ENCODE data around the gene GUCY2C.

- TF ChIP-seq CTCF (conservative IDR thresholded peaks at IDR 0.05 in 1 of 2, IDR thresholded peaks at IDR 0.05 in 1 of 2; ENCODE audit: extremely low read depth in 1 of 2, insufficient read depth in 1 of 2, low read depth in 1 of 2, low read length in 2 of 2) (no peak), EZH2 (IDR thresholded peaks at IDR 0.05; ENCODE audit: borderline replicate concordance, low read length) (no peak)
These were observed 5.6 kb upstream of the GUCY2C start for GRCh38 chr12:14701809-14702568.
